ENCODE results near the gene COX5B. TPM values are rescaled to one million over a fixed set of nuclear protein-coding genes. Genes with fewer than 3 reads are reported as not detected.
A peak's percentile ranks its signal among the peaks of the same experiment; 100 is the strongest.
"Not testable (repeated sequence)": the region's sequence is repeated elsewhere in the genome, so short reads cannot be mapped to it uniquely, and the experiment has no call there.

Gene COX5B, protein sequence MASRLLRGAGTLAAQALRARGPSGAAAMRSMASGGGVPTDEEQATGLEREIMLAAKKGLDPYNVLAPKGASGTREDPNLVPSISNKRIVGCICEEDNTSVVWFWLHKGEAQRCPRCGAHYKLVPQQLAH
- 140 TPM for total RNA-seq

DNA sequence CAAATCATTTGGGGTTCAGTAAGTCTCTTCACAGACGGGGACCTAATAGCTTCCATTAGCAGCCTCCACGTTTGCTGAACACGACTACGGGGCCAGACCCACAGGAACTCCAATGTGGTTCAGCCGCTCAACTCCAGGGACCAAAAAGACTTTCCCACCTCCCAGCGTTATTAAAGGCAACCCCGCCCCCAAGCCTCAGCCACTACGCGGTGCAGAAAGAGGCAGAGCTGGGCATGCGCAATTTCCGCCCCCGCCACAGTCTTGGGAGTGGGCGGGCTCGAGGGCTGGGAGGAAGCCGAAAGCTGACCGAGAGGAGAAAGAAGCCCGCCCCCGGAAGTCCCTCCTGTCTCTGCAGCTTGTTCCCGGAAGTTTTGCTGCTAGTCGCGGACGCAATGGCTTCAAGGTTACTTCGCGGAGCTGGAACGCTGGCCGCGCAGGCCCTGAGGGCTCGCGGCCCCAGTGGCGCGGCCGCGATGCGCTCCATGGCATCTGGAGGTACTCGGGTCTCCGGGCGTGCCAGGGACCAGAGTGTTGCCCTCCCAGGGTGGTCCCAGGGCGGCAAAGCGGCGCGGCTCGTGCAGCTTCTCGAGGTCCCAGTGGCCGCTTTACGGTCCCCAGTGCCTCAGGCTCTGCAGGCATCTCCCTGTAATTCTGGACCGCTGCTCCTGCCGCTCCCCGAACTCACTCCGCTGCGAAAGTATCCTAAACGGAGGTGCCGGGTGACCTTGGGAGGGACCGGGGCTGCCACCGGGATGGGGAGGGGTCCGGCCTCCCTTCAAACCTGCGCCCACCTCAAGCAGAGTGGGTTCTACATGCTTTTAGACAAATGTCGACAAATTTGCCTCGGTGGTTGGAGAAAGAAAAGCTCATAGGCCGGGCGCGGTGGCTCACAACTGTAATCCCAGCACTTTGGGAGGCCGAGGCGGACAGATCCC, at the start of gene COX5B:
Gene COX5B, plus strand, starts transcription at position 368 of the 935 bp plus-strand sequence. Its CDS starts 25 bp downstream, at position 393.
- intact Hi-C loops (cut with DNase I) = no loop called here
- DNase-seq (ENCODE audit: low spot score) = peak; percentile 100
- peak; percentile 100 for ATAC-seq

DNA sequence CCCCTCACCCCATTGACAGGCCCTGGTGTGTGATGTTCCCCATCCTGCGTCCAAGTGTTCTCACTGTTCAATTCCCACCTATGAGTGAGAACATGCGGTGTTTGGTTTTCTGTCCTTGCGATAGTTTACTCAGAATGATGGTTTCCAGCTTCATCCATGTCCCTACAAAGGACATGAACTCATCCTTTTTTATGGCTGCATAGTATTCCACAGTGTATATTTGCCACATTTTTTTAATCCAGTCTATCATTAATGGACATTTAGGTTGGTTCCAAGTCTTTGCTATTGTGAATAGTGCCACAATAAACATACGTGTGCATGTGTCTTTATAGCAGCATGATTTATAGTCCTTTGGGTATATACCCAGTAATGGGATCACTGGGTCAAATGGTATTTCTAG, 49.7 kb upstream of the COX5B start:
- intact Hi-C loops (cut with DNase I) = loop anchor here (10.0 kb wide), 1 partner anchor 99 kb away; no protein-coding TSS in a partner anchor
- not testable (repeated sequence) for ATAC-seq; DNase-seq (ENCODE audit: low spot score)

DNA sequence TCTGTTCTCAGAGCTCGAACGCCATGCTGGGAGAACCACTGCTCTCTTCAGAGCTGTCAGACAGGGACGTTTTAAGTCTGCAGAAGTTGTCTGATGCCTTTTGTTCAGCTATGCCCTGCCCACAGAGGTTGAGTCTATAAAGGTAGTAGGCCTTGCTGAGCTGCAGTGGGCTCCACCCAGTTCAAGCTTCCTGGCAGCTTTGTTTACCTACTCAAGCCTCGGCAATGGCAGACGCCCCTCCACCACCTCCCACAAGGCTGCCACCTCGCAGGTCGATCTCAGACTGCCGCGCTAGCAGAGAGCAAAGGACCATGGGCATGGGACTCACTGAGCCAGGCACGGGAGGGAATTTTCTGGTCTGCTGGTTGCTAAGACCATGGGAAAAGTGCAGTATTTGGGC, 44.3 kb upstream of the COX5B start:
- intact Hi-C loops (cut with DNase I); ATAC-seq; DNase-seq (ENCODE audit: low spot score): not testable (repeated sequence)

DNA sequence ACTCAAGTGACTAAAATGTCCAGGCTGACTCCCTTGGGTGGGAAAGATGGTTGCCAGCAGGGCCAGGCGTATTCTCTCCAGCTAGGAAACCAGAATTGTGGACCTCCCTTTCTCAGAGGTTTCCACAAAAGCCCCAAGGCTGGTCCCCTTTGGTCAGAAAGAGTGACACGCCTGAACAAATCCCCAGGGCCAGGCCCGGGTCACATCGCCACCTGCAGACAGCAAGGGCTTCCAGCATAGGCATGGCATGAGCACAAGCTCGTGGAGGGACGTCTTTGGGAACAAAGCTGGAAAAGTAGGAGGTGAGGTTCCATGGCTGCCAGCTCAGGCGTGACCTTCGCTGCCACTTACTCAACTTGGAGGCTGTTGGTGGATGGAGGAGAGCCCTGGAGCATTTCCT, 40.8 kb upstream of the COX5B start:
- DNase-seq (ENCODE audit: low spot score); intact Hi-C loops (cut with DNase I); ATAC-seq: not testable (repeated sequence)

DNA sequence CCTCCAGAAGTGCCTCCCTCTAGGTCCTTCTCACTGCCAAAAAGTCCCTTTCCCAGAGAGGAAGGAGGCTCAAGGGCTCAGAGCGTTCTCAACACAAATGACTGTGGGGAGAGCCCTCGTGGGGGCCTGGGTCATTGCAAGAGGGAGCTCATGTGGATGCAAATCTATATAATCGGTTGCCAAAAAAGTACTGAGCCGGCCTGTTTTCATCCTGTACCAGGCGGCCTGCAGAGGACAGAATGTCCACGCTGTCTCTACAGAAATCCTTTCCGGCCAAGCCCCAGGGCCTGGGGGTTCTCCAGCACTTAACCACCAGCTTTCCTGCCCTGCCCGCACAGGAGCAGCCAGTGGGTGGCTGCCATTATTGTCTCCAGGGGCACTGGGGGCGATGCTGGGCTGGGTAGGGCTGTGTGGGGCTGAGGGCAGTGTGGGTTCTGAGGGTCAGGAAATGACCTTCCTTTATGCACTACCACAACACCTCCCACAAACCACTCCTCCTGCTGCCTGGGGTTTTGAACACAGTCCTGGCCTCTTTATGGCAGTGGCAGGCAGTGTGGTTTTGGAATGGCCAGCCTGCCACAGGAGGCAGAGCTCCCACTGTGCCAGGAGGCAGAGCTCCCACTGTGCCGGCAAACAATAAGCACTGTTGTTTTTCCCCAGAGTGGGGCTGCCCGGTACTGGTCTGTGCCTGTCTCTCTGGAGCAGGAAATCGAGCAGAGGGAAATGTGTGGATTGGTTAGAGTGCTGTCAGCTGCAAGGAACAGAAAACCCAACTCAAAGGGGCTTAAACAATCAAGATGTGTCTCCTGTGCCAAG, 40.1 kb upstream of the COX5B start:
- intact Hi-C loops (cut with DNase I) = not testable (repeated sequence)
- peak; percentile 74 for ATAC-seq

DNA sequence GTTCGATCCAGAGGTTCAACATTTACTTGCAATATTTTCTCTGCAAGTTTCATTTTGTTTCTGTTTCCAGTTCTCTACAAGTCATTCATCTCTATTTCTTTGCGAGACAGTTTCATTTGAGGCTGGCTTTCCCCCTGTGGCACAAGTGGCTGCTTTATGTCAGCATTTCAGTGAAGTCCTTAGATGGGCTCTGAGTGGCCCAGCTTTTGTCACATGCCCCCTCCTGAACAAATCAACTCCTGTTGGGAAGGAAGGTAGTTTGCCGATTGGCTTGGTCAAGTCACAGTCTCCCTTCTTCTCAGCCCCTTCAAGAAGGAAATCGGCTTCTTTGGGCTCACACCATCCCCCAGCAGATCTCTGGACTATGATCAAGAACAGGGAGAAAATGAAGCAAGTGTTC, 37.1 kb upstream of the COX5B start:
- DNase-seq (ENCODE audit: low spot score); ATAC-seq; intact Hi-C loops (cut with DNase I): not testable (repeated sequence)

More for the DNA sequence above, 40.1 kb upstream of the COX5B start:
- DNase-seq (ENCODE audit: low spot score) = not testable (repeated sequence)

DNA sequence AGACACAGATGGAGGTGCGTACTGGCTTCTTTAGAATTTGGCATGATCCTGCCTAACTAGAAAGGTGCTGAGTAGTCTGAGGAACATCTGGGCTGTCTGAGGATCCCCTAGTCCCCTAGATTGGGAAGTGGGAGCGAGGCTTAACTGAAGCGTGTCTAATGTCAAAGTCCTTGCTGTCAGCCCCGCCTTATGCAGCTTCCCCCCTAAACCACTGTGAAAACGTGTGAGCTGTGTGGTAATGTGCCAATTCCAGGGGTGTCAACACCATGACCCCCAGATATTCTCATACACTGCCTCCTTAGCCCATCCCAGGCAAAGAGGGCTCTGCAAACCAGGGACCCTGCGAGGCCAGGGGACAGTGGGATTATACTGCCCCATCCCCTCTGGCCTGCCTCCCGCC, 34.0 kb upstream of the COX5B start:
- DNase-seq (ENCODE audit: low spot score); ATAC-seq; intact Hi-C loops (cut with DNase I): not testable (repeated sequence)

DNA sequence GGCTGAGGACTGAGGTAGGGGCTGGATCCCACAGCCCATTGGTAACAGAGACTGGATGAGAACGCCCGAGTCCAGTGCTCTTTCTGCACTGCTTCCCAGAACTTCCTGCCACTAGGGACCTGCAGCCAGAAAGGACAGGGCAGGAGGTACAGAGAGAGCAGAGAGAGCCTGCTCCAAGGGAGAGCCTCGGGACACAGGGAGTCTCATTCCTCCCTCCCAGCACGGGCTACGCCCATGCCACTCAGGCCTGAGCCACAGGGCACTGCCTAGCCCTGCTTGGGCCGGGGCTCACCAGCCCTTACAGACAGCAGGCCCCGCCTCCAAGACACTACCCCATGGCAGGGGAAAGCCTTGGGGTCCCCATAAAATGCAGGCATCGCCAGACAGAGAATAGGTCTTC, 30.1 kb upstream of the COX5B start:
- DNase-seq (ENCODE audit: low spot score); intact Hi-C loops (cut with DNase I): not testable (repeated sequence)
- ATAC-seq = peak; percentile 52

DNA sequence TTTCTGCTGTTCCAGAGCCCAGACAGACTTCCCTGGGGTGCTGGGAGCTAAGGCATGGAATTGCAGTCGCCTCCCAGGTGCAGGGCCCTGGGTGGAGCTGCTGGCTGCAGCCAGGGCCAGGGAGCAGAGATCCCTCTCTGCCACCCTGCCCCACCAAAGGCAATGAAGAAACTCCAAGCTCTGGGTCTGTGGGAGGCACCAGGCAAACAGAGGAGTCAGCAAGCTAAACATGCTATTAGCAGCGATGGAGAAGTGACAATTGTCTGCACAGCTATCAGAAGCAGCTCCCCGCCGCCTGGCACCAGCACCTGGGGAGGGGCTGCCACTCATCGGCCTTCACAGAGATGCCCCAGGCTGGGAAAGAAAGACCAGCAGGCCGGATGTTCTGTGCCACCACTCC, 28.0 kb upstream of the COX5B start:
- ATAC-seq (no peak), DNase-seq (ENCODE audit: low spot score) (no peak)
- intact Hi-C loops (cut with DNase I) = no loop called here

DNA sequence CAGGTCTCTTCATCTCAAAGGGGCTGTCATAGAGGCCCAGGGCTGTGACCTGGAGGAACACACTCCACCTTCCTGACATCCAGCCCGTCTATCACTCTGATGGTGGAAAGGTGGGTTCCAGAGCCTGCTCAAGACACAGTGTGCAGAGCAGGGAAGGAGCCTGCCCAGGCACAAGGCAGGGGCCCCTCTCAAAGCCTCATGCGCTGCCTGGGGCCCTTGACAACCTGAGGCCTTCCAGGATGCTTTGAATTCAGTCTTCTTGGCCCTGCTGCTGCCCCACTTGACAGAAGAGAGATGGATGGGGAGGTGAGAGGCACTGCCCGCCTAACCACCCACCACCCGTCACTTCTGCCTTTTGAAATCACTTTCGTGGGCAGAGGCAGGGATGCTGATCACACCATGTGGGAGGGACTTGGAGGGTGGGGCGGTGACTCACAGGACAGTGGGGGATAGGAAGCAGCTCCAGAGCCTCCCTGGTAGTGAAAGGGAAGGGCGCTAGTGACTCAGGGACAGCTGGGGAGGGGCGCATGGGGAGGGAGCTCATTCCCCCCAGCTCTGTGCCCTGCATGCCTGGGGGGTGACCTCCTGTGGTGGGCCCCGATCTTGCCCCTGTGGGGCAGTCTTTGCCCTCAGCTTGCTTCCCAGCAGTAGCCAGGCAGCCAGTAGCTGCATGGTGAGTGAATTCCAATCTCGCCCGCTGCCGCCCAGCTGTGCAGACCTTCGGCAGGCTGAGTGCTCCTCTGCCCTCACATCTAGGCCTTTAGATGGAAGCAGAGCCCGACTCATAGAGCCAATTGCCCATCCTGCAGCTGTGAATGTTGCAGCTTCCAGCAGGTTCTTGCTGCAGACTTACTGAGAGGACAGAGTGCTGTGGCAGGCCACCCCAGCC, 26.7 kb upstream of the COX5B start:
- DNase-seq (ENCODE audit: low spot score); intact Hi-C loops (cut with DNase I); ATAC-seq: not testable (repeated sequence)

DNA sequence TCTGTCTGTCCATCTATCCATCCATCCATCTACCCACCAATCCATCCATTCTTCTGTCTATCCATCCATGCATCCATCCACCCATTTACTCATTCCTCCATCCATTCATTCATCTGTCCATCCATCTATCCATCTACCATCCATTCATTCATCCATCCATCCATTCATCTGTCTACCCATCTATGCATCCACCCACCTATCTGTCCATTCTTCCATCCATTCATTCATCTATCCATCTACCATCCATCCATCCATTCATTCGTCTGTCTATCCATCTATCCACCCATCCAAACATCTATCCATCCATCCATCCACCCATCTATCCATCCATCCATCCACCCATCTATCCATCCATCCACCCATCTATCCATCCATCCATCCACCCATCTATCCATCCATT, 25.4 kb upstream of the COX5B start:
- ATAC-seq; intact Hi-C loops (cut with DNase I): not testable (repeated sequence)

DNA sequence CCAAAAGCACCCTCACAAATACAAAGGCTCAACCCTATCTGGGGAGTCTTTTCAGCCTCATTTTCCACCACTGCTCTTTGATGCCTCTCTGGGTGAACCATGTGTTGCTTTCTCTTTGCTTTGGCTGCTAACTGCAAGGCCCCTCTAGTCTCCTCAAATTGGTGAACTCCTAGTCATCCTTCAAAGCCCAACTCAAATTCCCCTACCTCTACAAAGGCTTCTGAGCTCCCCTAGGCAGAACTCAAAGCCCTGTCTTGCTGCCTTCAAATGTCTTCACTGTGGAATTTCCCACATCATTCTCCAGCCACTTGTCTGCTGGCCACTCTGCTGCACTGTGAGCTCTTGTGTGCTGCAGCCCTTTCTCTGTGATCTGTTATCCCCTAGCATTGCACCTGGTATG, 22.9 kb upstream of the COX5B start:
- intact Hi-C loops (cut with DNase I); DNase-seq (ENCODE audit: low spot score): not testable (repeated sequence)

More for the DNA sequence above, 25.4 kb upstream of the COX5B start:
- DNase-seq (ENCODE audit: low spot score) = not testable (repeated sequence)

DNA sequence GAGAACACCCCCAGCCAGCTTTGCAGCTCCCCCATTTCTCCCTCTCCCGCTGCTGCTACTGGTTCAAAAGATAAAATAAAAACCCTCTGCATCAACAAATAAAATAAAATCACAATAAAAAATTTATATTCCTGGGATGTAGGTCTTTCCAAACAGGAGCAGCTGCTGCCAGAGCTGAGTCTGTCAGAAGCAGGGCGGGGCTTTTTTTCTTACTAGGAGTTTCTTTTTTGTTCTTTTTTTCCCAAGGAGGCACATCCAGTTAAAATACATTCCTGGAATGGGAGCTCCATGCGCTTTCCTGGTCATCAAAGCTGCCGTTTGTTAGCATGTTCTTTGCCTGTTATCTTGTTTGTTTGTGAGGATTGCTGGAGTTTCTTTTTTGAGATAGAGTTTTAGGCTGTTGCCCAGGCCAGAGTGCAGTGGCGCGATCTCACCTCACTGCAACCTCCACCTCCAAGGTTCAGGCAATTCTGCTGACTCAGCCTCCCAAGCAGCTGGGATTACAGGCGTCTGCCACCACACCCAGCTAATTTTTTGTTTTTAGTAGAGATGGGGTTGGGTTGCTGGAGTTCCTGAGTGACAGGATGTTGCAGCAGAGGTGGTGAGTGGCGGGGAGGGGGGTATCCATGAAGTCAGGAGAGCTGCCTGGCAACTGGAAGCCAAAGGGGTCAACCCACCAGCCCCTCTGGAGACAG, 20.4 kb upstream of the COX5B start:
- DNase-seq (ENCODE audit: low spot score); ATAC-seq; intact Hi-C loops (cut with DNase I): not testable (repeated sequence)

More for the DNA sequence above, 22.9 kb upstream of the COX5B start:
- not testable (repeated sequence) for ATAC-seq

DNA sequence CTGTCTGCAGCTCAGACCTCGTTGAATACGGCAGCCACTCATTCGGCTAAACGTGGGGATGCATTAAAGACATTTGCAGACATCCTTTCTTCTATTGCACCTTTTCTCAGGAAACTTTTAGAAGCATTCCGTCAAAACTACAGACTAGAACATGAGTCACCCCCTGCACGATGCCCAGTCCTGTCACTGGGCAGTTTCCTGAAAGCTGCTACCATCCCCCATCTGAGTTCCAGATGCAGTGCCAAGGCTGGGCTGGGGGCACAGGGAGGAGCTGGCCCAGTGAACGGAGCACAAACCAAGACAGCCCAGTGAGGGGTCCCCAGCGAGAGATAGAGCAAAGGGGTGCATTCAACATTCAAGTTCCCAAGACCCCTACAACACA, 19.8 kb upstream of the COX5B start:
- intact Hi-C loops (cut with DNase I); ATAC-seq; DNase-seq (ENCODE audit: low spot score): not testable (repeated sequence)

DNA sequence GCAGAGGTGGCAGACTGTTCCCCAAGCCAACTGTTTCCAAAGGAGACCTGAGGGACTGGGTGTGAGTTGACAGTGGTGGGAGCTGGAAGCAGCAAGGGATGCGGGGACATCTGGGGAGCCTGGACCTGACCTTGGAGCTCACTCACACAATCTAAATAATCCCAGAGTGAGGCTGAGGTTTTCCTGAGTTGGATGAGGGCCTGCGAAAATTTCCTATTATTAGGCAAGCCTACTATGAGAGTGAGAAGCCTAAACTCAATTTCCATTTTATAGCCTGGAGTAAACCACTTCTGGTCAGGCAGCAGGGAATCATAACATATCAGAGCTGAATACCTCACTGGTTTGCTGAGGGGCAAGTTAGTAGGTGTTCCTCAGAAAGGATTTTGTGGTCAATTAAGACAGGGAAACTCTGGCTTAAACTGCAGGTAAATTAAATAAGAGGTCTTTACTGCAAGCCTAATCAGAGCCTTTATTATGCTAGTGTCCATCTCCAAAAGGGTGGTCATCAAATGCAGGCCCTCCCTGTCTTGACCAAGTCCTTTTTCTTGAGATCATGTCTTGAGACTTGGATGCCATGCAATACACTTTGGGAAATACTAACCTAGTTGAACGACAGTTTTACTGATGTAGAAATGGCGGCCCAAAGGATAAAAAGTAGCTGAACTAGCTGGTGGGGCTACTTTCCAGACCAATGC, 1.7 kb upstream of the COX5B start:
- no peak for ATAC-seq
- DNase-seq (ENCODE audit: low spot score) = no peak
- intact Hi-C loops (cut with DNase I) = no loop called here

DNA sequence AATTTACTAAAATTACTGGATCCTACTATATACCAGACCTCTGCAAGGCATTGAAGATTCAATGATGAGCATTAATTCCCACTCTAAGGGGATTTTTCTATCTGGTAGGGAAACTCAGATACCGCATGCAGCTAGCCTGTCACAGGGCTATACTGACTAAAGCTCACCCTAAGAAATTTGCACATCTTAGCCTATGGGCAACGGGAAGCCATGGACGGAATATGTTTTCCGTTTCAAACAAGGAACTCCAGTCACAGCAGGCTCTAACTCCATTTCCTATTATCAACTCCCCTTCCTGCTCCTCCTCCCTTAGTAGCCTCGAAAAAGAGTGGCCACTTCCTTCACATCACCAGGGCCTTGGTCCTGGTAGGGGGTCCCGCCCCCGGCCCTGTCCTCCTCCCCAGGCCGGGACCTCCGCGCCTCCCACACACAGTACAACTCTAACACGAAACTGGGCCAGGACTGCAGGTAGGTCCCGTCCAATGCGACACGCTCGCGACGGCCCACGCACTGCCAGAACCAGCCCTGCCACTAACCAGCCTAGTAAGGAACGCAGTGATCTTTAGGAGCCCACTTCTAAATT, 659 bp upstream of the COX5B start:
- intact Hi-C loops (cut with DNase I) = no loop called here
- ATAC-seq (peak; percentile 67), DNase-seq (ENCODE audit: low spot score) (no peak)

DNA sequence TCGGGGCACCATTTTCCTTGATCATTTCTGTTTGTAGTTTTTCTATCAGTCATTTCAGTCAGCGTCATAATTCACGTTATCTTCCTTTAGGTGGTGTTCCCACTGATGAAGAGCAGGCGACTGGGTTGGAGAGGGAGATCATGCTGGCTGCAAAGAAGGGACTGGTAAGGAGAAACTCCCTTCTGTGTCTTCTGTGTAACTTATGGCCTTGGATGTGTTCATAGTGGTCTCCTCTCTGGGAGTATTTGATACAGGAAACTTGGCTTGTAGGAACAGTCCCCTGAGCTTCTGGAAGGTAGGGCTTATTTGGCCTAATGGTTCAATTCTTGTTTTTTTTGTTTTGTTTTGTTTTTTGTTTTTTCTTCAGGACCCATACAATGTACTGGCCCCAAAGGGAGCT, 1.1 kb downstream of the COX5B start:
- no peak for DNase-seq (ENCODE audit: low spot score)
- no peak for ATAC-seq
- intact Hi-C loops (cut with DNase I) = no loop called here
